ENCODE measurements around the gene LCMT1.

The LCMT1 gene

DNA sequence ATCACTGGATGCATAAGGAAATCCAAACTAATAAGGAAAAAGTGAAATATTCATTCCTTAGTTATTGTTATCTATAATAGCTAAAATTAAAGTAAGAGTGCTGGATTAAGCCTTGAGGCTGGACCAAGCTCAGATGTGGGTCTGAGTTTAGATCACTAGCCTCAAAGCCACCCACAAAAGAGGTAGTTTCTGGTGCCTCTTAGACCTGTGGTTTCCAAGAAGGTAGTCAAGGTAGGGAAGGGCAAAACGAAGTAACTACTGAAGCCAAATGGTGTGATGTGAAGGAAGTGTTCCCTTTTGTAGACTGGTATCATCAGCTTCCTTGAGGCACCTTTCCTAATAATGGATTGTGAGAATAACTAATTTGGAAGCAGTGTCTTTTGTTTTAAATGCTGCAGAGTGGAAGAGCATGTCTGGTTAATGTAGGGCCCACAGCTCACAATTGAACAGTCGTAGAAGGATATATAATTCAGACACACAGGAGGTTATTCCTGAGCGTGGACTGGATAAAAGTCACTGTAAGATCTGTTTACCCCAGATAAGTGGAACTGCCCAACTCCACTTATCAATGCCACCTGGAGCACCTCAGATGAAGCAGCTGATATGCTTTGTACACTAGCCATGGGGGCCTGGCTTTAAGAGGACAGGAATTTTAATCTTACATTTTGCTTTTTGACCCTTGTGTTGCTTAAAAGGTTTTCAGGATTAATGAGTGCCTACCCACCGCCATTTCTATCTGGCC, 31.7 kb upstream of the LCMT1 start:
- TF ChIP-seq, protein P1, sequence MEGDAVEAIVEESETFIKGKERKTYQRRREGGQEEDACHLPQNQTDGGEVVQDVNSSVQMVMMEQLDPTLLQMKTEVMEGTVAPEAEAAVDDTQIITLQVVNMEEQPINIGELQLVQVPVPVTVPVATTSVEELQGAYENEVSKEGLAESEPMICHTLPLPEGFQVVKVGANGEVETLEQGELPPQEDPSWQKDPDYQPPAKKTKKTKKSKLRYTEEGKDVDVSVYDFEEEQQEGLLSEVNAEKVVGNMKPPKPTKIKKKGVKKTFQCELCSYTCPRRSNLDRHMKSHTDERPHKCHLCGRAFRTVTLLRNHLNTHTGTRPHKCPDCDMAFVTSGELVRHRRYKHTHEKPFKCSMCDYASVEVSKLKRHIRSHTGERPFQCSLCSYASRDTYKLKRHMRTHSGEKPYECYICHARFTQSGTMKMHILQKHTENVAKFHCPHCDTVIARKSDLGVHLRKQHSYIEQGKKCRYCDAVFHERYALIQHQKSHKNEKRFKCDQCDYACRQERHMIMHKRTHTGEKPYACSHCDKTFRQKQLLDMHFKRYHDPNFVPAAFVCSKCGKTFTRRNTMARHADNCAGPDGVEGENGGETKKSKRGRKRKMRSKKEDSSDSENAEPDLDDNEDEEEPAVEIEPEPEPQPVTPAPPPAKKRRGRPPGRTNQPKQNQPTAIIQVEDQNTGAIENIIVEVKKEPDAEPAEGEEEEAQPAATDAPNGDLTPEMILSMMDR (IDR thresholded peaks at IDR 0.05; ENCODE audit: borderline replicate concordance, extremely low read depth, low read length, poor library complexity, severe bottlenecking): no peak
- TF ChIP-seq EZH2 (IDR thresholded peaks at IDR 0.05; ENCODE audit: borderline replicate concordance, low read depth, low read length, severe bottlenecking): no peak
- H3K27me3 ChIP-seq (ENCODE audit: insufficient read depth, low read length, poor library complexity): no peaks in the 10 kb centered on the region
- H3K9ac ChIP-seq (ENCODE audit: low read depth, low read length): no peak overlapping the region
- no peak overlapping the region for H3K4me3 ChIP-seq (ENCODE audit: low read depth in 1 of 2, low read length in 2 of 2)
- H4K20me1 ChIP-seq (ENCODE audit: insufficient read depth, low read length): no peaks in the 10 kb centered on the region
- H3K4me2 ChIP-seq (ENCODE audit: insufficient read depth, low read length): no peak overlapping the region
- no peak overlapping the region for H2AFZ ChIP-seq (ENCODE audit: low read depth, low read length)
- no peaks in the 10 kb centered on the region for H3K4me1 ChIP-seq (ENCODE audit: insufficient read depth, low read length)
- DNase-seq (no peak), ATAC-seq (ENCODE audit: insufficient read depth, low read depth) (no peak)
- H3K36me3 ChIP-seq (ENCODE audit: insufficient read depth, low read length): no peaks in the 10 kb centered on the region
- no peaks in the 10 kb centered on the region for H3K79me2 ChIP-seq (ENCODE audit: insufficient read depth, low read length)
- H3K9me3 ChIP-seq (ENCODE audit: insufficient read depth, low read length, severe bottlenecking): peaks cover 5% of the 10 kb centered on the region
- H3K27ac ChIP-seq (ENCODE audit: low read length): no peak overlapping the region

DNA sequence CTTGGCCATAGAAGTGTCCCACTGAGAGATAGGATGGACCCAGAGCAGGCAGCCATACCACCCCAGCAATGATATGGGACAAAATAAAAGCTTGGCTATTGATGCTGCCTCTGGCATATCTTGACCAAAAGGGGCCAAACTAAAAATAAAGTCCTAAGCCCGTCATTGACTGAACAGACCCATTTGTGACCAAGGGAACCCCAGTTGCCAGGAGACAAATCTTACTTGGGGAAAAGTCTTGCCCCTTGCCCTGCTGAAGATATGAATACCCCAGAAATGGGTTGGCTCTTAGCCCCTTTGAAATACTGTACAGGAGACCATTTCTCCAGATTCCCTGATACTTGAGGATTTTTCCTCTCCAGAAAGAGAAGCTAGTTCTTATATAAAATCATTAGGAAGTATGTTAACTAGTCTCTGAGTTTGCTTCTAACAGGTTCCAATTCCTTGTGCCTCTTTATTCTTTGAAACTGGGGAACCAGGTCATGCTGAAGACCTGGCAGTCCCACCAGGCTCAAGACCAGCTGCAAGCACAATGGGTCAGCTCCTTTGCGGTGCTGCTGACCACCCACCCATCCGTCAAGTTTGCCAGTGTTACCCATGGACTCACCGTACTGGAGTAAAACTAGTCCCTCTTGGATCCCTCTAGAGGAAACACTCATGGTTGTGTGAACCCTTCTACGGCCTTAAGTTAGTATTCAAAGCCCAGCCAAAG, 31.0 kb upstream of the LCMT1 start:
- H3K4me2 ChIP-seq (ENCODE audit: insufficient read depth, low read length): no peak overlapping the region
- no peaks in the 10 kb centered on the region for H4K20me1 ChIP-seq (ENCODE audit: insufficient read depth, low read length)
- no peak overlapping the region for H3K9ac ChIP-seq (ENCODE audit: low read depth, low read length)
- DNase-seq: no peak
- no peak overlapping the region for H2AFZ ChIP-seq (ENCODE audit: low read depth, low read length)
- no peaks in the 10 kb centered on the region for H3K79me2 ChIP-seq (ENCODE audit: insufficient read depth, low read length)
- no peaks in the 10 kb centered on the region for H3K36me3 ChIP-seq (ENCODE audit: insufficient read depth, low read length)
- H3K9me3 ChIP-seq (ENCODE audit: insufficient read depth, low read length, severe bottlenecking): peaks cover 5% of the 10 kb centered on the region
- no peaks in the 10 kb centered on the region for H3K27me3 ChIP-seq (ENCODE audit: insufficient read depth, low read length, poor library complexity)
- no peaks in the 10 kb centered on the region for H3K4me1 ChIP-seq (ENCODE audit: insufficient read depth, low read length)
- no peak for TF ChIP-seq EZH2 (IDR thresholded peaks at IDR 0.05; ENCODE audit: borderline replicate concordance, low read depth, low read length, severe bottlenecking)
- TF ChIP-seq, protein P1 (IDR thresholded peaks at IDR 0.05; ENCODE audit: borderline replicate concordance, extremely low read depth, low read length, poor library complexity, severe bottlenecking): no peak
- no peak for ATAC-seq (ENCODE audit: insufficient read depth, low read depth)
- no peak overlapping the region for H3K27ac ChIP-seq (ENCODE audit: low read length)
- H3K4me3 ChIP-seq (ENCODE audit: low read depth in 1 of 2, low read length in 2 of 2): no peak overlapping the region

DNA sequence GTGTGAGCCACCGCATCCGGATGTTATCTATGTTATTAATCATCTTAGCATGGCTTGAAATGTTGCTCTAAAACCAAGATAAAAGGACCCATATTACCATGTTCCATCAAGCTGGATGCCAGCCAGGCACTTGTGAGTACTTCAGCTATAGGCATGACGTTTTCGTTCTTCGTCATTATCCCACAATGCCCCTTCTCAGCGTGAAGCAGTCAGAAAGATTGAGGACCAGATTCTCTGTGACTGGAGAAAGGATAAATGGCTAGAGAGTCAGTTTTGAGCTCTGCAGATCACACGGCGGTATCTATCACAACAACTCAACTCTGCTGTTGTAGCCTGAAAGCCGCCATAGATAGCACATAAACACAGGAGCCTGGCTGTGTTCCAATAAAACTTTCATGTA, 29.8 kb upstream of the LCMT1 start:
- no peaks in the 10 kb centered on the region for H3K79me2 ChIP-seq (ENCODE audit: insufficient read depth, low read length)
- H3K9ac ChIP-seq (ENCODE audit: low read depth, low read length): no peak overlapping the region
- H3K4me3 ChIP-seq (ENCODE audit: low read depth in 1 of 2, low read length in 2 of 2): no peak overlapping the region
- H3K9me3 ChIP-seq (ENCODE audit: insufficient read depth, low read length, severe bottlenecking): peaks cover 5% of the 10 kb centered on the region
- no peaks in the 10 kb centered on the region for H4K20me1 ChIP-seq (ENCODE audit: insufficient read depth, low read length)
- H3K36me3 ChIP-seq (ENCODE audit: insufficient read depth, low read length): no peaks in the 10 kb centered on the region
- no peak overlapping the region for H3K4me2 ChIP-seq (ENCODE audit: insufficient read depth, low read length)
- H2AFZ ChIP-seq (ENCODE audit: low read depth, low read length): no peak overlapping the region
- no peak overlapping the region for H3K27ac ChIP-seq (ENCODE audit: low read length)
- no peaks in the 10 kb centered on the region for H3K4me1 ChIP-seq (ENCODE audit: insufficient read depth, low read length)
- TF ChIP-seq, protein P1 (IDR thresholded peaks at IDR 0.05; ENCODE audit: borderline replicate concordance, extremely low read depth, low read length, poor library complexity, severe bottlenecking): no peak
- TF ChIP-seq EZH2 (IDR thresholded peaks at IDR 0.05; ENCODE audit: borderline replicate concordance, low read depth, low read length, severe bottlenecking): no peak
- no peak for DNase-seq
- H3K27me3 ChIP-seq (ENCODE audit: insufficient read depth, low read length, poor library complexity): no peaks in the 10 kb centered on the region
- no peak for ATAC-seq (ENCODE audit: insufficient read depth, low read depth)
